KMS-11 (cell line): ENCODE data around the gene HSF4.

ENCODE experiments used
- H2AFZ ChIP-seq: fragments of 200-600 bp; sonication (generic); 2 replicates; pipeline ENCODE4 v1.6.1; 2016; ENCODE audit warnings: antibody characterized with exemption, mixed run types, low read depth
- H3K27ac ChIP-seq: fragments of 200-600 bp; sonication (generic); 2 replicates; pipeline ENCODE4 v1.6.1; 2016; ENCODE audit warnings: mild to moderate bottlenecking, mixed run types
- H3K27me3 ChIP-seq: fragments of 200-600 bp; sonication (generic); 2 replicates; pipeline ENCODE4 v1.6.1; 2017; ENCODE audit warnings: mild to moderate bottlenecking, low read depth, mixed run types, moderate library complexity; ENCODE audit not compliant: insufficient read depth
- H3K36me3 ChIP-seq: fragments of 200-600 bp; sonication (generic); 2 replicates; pipeline ENCODE4 v1.6.1; 2017; ENCODE audit warnings: mild to moderate bottlenecking, mixed run types; ENCODE audit not compliant: insufficient read depth
- H3K4me1 ChIP-seq: fragments of 200-600 bp; sonication (generic); 2 replicates; pipeline ENCODE4 v1.6.1; 2016; ENCODE audit warnings: mild to moderate bottlenecking, low read depth, mixed run types; ENCODE audit not compliant: poor library complexity, severe bottlenecking
- H3K4me2 ChIP-seq: fragments of 200-600 bp; sonication (generic); 2 replicates; pipeline ENCODE4 v1.7.0; 2016; ENCODE audit warnings: mild to moderate bottlenecking, mixed run types
- H3K4me3 ChIP-seq: fragments of 200-600 bp; sonication (generic); IDR thresholded peaks from 2 replicates; pipeline ENCODE4 v1.6.1; 2017; ENCODE audit warnings: low read depth, low read length, mixed read lengths; ENCODE audit not compliant: insufficient read depth
- H3K79me2 ChIP-seq: fragments of 200-600 bp; sonication (generic); 2 replicates; pipeline ENCODE4 v1.6.1; 2016; ENCODE audit warnings: low read depth, mixed run types; ENCODE audit not compliant: insufficient read depth
- H3K9ac ChIP-seq: fragments of 200-600 bp; sonication (generic); 2 replicates; pipeline ENCODE4 v1.6.1; 2016; ENCODE audit warnings: mild to moderate bottlenecking, mixed run types
- H4K20me1 ChIP-seq: fragments of 200-600 bp; sonication (generic); 2 replicates; pipeline ENCODE4 v1.6.1; 2016; ENCODE audit warnings: mild to moderate bottlenecking, mixed run types; ENCODE audit not compliant: insufficient read depth
- TF ChIP-seq, protein P1 (sequence below): fragments of 200-600 bp; sonication (generic); conservative IDR thresholded peaks from 2 replicates; pipeline ENCODE4 v1.6.1; 2017; ENCODE audit warnings: low read depth, mild to moderate bottlenecking, antibody characterized with exemption, low read length, moderate library complexity, mixed read lengths

Gene HSF4

DNA sequence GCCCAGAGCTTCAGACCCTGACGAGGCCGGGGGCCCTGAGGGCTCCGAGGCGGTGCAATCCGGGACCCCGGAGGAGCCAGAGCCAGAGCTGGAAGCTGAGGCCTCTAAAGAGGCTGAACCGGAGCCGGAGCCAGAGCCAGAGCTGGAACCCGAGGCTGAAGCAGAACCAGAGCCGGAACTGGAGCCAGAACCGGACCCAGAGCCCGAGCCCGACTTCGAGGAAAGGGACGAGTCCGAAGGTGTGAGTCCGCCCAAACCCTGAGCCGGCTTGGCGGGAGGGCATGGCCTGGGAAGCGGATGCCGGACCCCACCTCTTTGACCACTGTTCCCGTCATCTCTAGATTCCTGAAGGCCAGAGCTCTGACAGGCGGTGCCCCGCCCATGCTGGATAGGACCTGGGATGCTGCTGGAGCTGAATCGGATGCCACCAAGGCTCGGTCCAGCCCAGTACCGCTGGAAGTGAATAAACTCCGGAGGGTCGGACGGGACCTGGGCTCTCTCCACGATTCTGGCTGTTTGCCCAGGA, 10.2 kb downstream of the HSF4 start:
- H4K20me1 ChIP-seq: no peaks in the 10 kb centered on the region
- no peaks in the 10 kb centered on the region for H3K36me3 ChIP-seq
- H3K4me2 ChIP-seq: peak overlapping the region; percentile 62
- no peak overlapping the region for H3K4me3 ChIP-seq
- no peaks in the 10 kb centered on the region for H3K79me2 ChIP-seq
- H3K27ac ChIP-seq: peak overlapping the region; percentile 16; the same call in 1 of the 2 replicates
- peaks cover 57% of the 10 kb centered on the region for H3K4me1 ChIP-seq
- TF ChIP-seq, protein P1, sequence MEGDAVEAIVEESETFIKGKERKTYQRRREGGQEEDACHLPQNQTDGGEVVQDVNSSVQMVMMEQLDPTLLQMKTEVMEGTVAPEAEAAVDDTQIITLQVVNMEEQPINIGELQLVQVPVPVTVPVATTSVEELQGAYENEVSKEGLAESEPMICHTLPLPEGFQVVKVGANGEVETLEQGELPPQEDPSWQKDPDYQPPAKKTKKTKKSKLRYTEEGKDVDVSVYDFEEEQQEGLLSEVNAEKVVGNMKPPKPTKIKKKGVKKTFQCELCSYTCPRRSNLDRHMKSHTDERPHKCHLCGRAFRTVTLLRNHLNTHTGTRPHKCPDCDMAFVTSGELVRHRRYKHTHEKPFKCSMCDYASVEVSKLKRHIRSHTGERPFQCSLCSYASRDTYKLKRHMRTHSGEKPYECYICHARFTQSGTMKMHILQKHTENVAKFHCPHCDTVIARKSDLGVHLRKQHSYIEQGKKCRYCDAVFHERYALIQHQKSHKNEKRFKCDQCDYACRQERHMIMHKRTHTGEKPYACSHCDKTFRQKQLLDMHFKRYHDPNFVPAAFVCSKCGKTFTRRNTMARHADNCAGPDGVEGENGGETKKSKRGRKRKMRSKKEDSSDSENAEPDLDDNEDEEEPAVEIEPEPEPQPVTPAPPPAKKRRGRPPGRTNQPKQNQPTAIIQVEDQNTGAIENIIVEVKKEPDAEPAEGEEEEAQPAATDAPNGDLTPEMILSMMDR: no peak
- peak overlapping the region; percentile 43; the same call in 1 of the 2 replicates for H3K9ac ChIP-seq
- no peaks in the 10 kb centered on the region for H3K27me3 ChIP-seq
- H2AFZ ChIP-seq: peak overlapping the region; percentile 86

DNA sequence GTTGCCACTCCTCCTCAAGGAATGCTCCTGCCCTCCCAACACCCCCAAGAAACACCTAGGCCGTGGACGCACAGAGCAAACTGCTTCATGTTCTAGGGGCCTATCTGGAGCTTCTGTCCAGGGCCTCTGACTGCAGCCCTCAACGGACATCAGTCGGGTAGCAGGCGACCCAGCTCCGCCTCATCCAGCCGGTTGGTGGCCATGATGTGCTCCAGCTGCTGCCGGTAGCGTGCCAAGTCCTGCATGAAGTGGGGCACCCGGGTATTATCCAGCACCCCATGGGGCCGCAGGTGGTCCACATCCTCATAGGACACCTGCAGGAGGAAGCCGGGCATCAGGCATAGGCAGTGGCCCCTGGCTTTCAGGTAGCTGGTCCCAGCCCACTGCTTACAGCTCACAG, 12.1 kb downstream of the HSF4 start:
- Histone ChIP-seq H3K27ac (no peak overlapping the region), H3K4me1 (peaks cover 43% of the 10 kb centered on the region), H3K27me3 (no peaks in the 10 kb centered on the region), H3K4me3 (no peak overlapping the region), H3K36me3 (no peaks in the 10 kb centered on the region), H2AFZ (no peak overlapping the region), H3K79me2 (no peaks in the 10 kb centered on the region), H4K20me1 (no peaks in the 10 kb centered on the region), H3K9ac (no peak overlapping the region), H3K4me2 (no peak overlapping the region)
- TF ChIP-seq, protein P1: no peak

DNA sequence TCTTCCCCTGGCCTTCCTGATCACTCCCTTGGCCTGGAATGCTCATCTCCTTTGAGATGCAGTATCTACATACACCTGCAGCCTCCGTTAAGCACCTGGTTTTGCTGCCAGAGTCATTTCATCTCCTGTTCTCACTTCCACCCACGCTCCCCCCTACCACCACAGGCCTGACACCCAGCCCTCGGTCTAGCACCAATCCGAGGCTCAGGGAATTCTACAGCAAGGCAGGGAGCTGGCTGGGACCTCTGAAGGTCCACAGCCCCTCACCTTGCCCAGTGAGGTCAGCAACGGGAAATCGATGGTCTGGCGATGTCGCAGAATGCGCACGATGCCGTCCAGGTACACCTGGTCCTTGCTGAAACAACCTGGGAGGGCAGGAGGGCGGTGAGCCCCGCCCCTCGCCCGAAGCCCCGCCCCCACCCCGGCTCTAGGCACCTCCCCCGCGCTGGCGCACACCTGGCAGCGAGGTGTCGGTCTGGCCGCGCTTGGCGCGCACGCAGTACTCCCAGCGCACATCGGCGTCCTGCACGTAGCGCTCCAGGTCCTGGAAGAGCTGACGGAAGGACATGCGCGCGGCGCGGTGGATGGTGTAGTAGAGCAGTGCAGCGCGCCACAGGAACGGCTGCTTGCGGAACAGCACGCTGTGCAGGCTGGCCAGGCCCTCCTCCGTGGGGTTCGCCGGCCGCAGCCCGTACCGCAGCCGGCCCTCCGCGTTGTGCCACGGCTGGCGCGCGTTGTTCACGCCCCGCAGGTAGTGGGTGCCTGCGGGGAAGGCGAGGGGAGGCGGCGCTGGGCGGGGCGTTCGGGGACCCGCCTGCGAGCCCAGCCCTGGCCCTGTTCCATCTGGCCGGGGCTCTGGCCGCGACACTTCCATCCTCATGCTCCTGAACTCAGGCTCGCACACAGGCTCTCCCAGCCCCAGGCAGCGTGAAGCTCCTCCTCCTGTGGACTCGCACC, 13.5 kb downstream of the HSF4 start:
- Histone ChIP-seq H3K4me3 (no peak overlapping the region), H3K27me3 (no peaks in the 10 kb centered on the region), H3K36me3 (no peaks in the 10 kb centered on the region), H3K79me2 (no peaks in the 10 kb centered on the region), H3K9ac (no peak overlapping the region), H2AFZ (peak overlapping the region; percentile 47), H3K4me2 (peak overlapping the region; percentile 63), H3K4me1 (peaks cover 40% of the 10 kb centered on the region), H3K27ac (no peak overlapping the region), H4K20me1 (no peaks in the 10 kb centered on the region)
- TF ChIP-seq, protein P1: no peak

DNA sequence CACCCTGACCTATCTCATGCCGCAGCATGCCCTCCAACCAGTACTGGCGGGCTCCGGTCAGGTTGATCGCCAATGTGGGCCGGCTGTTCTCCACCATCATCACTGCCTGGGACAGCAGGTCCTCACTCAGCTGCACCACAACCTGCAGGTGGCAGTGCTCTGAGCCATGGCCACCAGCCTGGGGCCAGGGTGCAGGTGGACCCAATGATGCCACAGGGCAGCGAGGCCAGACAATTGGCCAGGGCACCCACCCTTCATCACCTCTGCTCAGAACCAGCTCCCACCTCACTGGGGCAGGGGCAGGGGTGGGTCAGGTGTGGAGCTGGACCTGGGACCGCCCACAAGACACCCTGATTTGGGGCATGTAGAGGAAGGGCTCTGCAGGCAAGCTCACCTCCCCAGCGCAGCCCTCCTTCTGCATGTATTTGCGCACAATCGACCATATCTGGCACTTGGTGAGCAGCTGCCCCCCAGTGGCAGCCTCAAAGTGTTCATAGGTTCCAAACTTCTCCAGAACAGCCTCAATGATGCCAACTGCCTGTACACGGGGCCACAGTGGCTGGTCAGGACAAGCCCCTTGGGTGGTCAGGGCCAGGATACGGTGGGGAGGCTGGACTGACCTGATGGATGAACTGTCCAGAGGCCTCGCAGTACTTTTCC, 15.0 kb downstream of the HSF4 start:
- no peak overlapping the region for H3K9ac ChIP-seq
- no peak overlapping the region for H3K27ac ChIP-seq
- no peak overlapping the region for H2AFZ ChIP-seq
- TF ChIP-seq, protein P1: 0 out of 2 replicates have a peak, but pooled peaks have one; percentile 41
- H3K27me3 ChIP-seq: no peaks in the 10 kb centered on the region
- H3K4me3 ChIP-seq: no peak overlapping the region
- H3K4me1 ChIP-seq: peaks cover 28% of the 10 kb centered on the region
- H3K79me2 ChIP-seq: no peaks in the 10 kb centered on the region
- no peak overlapping the region for H3K4me2 ChIP-seq
- H4K20me1 ChIP-seq: no peaks in the 10 kb centered on the region
- H3K36me3 ChIP-seq: no peaks in the 10 kb centered on the region
